GM12874 (cell line): ENCODE results near the gene NADSYN1.

Experiments
- CTCF ChIP-seq: IDR thresholded peaks from 2 replicates; pipeline ENCODE4 v1.5.1; 2011; ENCODE audit warnings: low read depth, mild to moderate bottlenecking, control low read depth, low read length, moderate library complexity; ENCODE audit not compliant: insufficient read depth

Gene NADSYN1

GRCh38 chr11:71435278-71435951 lies 17.6 kb upstream of the NADSYN1 start:
- no peak for TF ChIP-seq CTCF

- no peak for TF ChIP-seq CTCF
These were observed 16.1 kb upstream of the NADSYN1 start for GRCh38 chr11:71436861-71437260.

- no peak for TF ChIP-seq CTCF
These were observed 15.6 kb upstream of the NADSYN1 start for GRCh38 chr11:71437399-71437798.

GRCh38 chr11:71437879-71438278 lies 15.1 kb upstream of the NADSYN1 start:
- no peak for TF ChIP-seq CTCF

- TF ChIP-seq CTCF, result no peak
These were observed 14.4 kb upstream of the NADSYN1 start for GRCh38 chr11:71438650-71439049.

- TF ChIP-seq CTCF, result no peak
These were observed 12.8 kb upstream of the NADSYN1 start for GRCh38 chr11:71440021-71440755.

GRCh38 chr11:71441251-71441650 lies 11.8 kb upstream of the NADSYN1 start:
- TF ChIP-seq CTCF, result no peak
